Measurements from ENCODE around the gene EEF1AKMT3.

The EEF1AKMT3 gene

DNA sequence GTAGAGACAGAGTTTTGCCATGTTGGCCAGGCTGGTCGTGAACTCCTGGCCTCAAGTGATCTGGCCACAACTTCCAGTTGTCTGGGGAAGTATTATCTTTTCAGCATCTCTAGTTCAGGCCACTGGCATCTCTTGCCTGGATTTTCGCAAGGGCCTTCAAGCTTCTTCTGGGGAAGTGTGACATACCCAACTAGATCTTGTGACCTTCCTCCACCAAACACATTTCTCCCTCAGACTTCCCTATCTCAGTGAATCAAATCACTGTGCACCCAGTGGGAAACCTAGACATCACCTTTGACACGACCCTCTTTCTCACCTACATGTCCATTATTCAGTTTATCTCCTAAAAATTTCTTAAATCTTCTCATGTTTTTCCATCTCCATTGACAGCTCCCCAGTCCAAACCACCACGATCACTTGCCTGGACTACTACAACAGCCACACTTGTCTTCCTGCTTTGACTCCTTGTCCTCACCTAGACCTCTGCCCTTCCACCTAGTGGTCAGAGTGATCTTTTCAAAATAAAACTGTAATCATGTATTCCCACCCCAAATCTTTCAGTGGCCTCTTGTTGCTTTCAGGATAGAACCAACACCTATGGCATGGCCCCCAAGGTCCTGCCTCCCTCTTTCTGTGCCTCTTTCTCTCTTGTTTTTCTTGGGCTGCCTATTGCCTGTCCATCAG lies 3.3 kb downstream of the EEF1AKMT3 start:
- TF ChIP-seq, protein P1, sequence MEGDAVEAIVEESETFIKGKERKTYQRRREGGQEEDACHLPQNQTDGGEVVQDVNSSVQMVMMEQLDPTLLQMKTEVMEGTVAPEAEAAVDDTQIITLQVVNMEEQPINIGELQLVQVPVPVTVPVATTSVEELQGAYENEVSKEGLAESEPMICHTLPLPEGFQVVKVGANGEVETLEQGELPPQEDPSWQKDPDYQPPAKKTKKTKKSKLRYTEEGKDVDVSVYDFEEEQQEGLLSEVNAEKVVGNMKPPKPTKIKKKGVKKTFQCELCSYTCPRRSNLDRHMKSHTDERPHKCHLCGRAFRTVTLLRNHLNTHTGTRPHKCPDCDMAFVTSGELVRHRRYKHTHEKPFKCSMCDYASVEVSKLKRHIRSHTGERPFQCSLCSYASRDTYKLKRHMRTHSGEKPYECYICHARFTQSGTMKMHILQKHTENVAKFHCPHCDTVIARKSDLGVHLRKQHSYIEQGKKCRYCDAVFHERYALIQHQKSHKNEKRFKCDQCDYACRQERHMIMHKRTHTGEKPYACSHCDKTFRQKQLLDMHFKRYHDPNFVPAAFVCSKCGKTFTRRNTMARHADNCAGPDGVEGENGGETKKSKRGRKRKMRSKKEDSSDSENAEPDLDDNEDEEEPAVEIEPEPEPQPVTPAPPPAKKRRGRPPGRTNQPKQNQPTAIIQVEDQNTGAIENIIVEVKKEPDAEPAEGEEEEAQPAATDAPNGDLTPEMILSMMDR (IDR thresholded peaks at IDR 0.05; ENCODE audit: low read depth, low read length) = no peak
- Histone ChIP-seq H3K36me3 (peaks cover 17% of the 10 kb centered on the region), H3K27me3 (ENCODE audit: insufficient read depth, low read depth, severe bottlenecking) (no peaks in the 10 kb centered on the region)

DNA sequence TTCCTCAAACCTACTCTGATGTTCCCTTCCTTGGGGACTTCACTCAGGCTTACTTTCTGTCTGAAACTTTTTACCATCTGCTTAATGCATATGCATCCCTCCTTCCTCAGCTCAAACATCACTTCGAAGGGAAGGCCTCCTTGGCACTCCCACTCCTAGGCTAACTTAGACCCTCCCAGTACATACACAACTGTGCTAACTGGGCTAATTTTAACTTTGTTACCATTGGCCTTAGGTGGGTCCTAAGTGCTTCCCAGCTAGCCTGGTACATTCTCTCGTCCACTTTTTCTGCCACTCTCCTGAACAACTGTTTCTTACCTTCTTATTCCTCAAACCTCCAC lies 3.8 kb downstream of the EEF1AKMT3 start:
- TF ChIP-seq, protein P1 (IDR thresholded peaks at IDR 0.05; ENCODE audit: low read depth, low read length) = no peak

More for the DNA sequence above, 3.3 kb downstream of the EEF1AKMT3 start:
- no peak for DNase-seq
- H3K9me3 ChIP-seq (ENCODE audit: severe bottlenecking) = no peaks in the 10 kb centered on the region
- no peak overlapping the region for H3K27ac ChIP-seq
- H3K4me3 ChIP-seq (ENCODE audit: low read depth, low read length) = no peak overlapping the region

DNA sequence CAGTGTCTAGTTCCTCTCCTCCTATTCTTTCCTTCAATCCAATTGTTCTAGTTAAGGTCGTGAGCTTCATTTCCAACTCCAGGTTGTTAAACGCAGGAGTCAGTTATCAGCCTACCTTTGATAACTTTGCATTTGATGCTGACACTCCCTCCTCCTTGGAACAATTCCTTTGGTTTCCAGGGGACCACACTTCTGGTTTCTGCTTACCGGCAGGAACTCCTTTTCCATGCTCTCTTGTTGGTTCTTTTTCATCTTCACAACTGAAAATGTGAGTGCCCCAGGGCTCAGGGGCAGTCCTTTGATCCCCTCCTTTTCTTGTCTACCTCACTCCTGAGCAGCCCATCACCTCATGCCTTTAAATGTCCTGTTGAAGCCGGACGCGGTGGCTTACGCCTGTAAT lies 5.0 kb downstream of the EEF1AKMT3 start:
- no peaks in the 10 kb centered on the region for H3K9me3 ChIP-seq (ENCODE audit: severe bottlenecking)
- H3K27me3 ChIP-seq (ENCODE audit: insufficient read depth, low read depth, severe bottlenecking) = no peaks in the 10 kb centered on the region
- no peak for DNase-seq
- no peak overlapping the region for H3K27ac ChIP-seq
- H3K4me3 ChIP-seq (ENCODE audit: low read depth, low read length) = no peak overlapping the region
- peaks cover 12% of the 10 kb centered on the region for H3K36me3 ChIP-seq
- TF ChIP-seq, protein P1 (IDR thresholded peaks at IDR 0.05; ENCODE audit: low read depth, low read length) = no peak

More for the DNA sequence above, 3.8 kb downstream of the EEF1AKMT3 start:
- DNase-seq = no peak
- Histone ChIP-seq H3K9me3 (ENCODE audit: severe bottlenecking) (no peaks in the 10 kb centered on the region), H3K27me3 (ENCODE audit: insufficient read depth, low read depth, severe bottlenecking) (no peaks in the 10 kb centered on the region), H3K36me3 (peaks cover 12% of the 10 kb centered on the region), H3K27ac (no peak overlapping the region), H3K4me3 (ENCODE audit: low read depth, low read length) (no peak overlapping the region)

DNA sequence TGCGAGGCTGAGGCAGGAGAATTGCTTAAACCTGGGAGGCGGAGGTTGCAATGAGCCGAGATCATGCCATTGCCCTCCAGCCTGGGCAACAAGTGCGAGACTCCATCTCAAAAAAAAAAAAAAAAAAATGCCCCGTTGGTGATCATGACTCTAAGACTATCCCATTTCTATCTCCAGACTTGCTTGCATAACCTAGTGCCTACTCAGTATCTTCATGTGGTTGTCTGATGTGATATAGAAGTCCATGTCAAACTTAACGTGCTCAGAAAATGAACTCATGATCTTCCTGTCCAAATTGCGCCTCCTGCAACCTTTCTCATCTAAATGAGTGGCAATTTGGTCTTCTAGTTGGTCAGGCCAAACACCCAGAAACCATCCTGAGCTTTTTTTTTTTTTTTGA lies 5.5 kb downstream of the EEF1AKMT3 start:
- DNase-seq = no peak
- TF ChIP-seq, protein P1 (IDR thresholded peaks at IDR 0.05; ENCODE audit: low read depth, low read length) = no peak
- Histone ChIP-seq H3K9me3 (ENCODE audit: severe bottlenecking) (no peaks in the 10 kb centered on the region), H3K36me3 (peaks cover 15% of the 10 kb centered on the region), H3K4me3 (ENCODE audit: low read depth, low read length) (no peak overlapping the region), H3K27ac (no peak overlapping the region), H3K27me3 (ENCODE audit: insufficient read depth, low read depth, severe bottlenecking) (no peaks in the 10 kb centered on the region)

DNA sequence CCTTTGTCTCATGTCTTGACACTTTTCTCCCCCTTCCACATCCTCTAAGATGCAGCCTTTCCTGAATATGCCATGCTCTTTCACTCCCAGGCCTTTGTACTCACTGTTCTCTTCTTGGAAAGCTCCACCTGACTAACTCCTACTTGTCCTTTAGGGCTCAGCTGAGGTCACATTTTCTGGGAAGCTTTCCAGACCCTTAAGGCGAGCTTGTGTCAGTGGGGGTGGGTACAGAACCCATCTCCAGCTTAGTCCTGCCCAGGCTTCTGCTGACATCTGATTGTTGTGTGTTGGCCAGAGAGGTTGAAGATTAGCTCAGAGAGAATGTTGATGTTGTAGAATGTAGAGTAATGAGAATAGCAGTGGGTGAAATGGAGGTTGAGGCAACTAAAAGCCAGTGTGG lies 7.3 kb downstream of the EEF1AKMT3 start:
- Histone ChIP-seq H3K27ac (no peak overlapping the region), H3K4me3 (ENCODE audit: low read depth, low read length) (no peak overlapping the region), H3K36me3 (peaks cover 22% of the 10 kb centered on the region), H3K9me3 (ENCODE audit: severe bottlenecking) (no peaks in the 10 kb centered on the region), H3K27me3 (ENCODE audit: insufficient read depth, low read depth, severe bottlenecking) (no peaks in the 10 kb centered on the region)
- DNase-seq = no peak
- TF ChIP-seq, protein P1 (IDR thresholded peaks at IDR 0.05; ENCODE audit: low read depth, low read length) = no peak
